Measurements from ENCODE around the gene SYT10.
"Not testable (repeated sequence)": the region's sequence is repeated elsewhere in the genome, so short reads cannot be mapped to it uniquely, and the experiment has no call there.

Gene SYT10

GRCh38 chr12:33349791-33350190 lies 89.8 kb downstream of the SYT10 start:
- DNase-seq: no peak

- not testable (repeated sequence) for DNase-seq
Measured at GRCh38 chr12:33331961-33332398, 107.6 kb downstream of the SYT10 start.

- DNase-seq: no peak
Measured at GRCh38 chr12:33330940-33331339, 108.7 kb downstream of the SYT10 start.

Data from stimulated activated naive CD4-positive, alpha-beta T cell treated with Interleukin-2 at 50 U/mL for 16 hours (primary cell).